ENCODE measurements around the gene OLFML2B. TPM values are rescaled to one million over a fixed set of nuclear protein-coding genes. Genes with fewer than 3 reads are reported as not detected.
A peak's percentile ranks its signal among the peaks of the same experiment; 100 is the strongest.

The OLFML2B gene
- total RNA-seq, 4 donors from 2014 or later: 18.6 to 42.3 (median 20.9) TPM

- no peak for TF ChIP-seq CTCF (IDR thresholded peaks at IDR 0.05)
- TF ChIP-seq POLR2A (IDR thresholded peaks at IDR 0.05): no peak
- TF ChIP-seq EP300 (IDR thresholded peaks at IDR 0.05): no peak
- DNase-seq (ENCODE audit: low spot score in 2 of 2): no peak
- Histone ChIP-seq H3K27me3 (no peaks in the 10 kb centered on the region), H3K27ac (peak overlapping the region in 2 of 4 donors; percentile 23 to 24), H3K36me3 (no peaks in the 10 kb centered on the region), H3K9me3 (no peaks in the 10 kb centered on the region), H3K4me1 (peaks cover 0 to 56% (median 10%) of the 10 kb centered on the region in 4 donors), H3K4me3 (no peak overlapping the region)
- 61 to 68% methylated on average over 9 of the region's 9 CpGs for WGBS, 2 donors
These were observed 50.8 kb downstream of the OLFML2B start for GRCh38 chr1:161972828-161973227.

GRCh38 chr1:161970633-161971032 is 53.0 kb downstream of the OLFML2B start:
- TF ChIP-seq EP300 (IDR thresholded peaks at IDR 0.05) (no peak), CTCF (IDR thresholded peaks at IDR 0.05) (no peak), POLR2A (IDR thresholded peaks at IDR 0.05) (no peak)
- no peaks in the 10 kb centered on the region for H3K9me3 ChIP-seq
- no peaks in the 10 kb centered on the region for H3K27me3 ChIP-seq
- WGBS, 2 donors: 56 to 70% methylated on average over 3 of the region's 3 CpGs
- H3K4me1 ChIP-seq: peaks cover 0 to 56% (median 10%) of the 10 kb centered on the region in 4 donors
- H3K36me3 ChIP-seq: peaks cover 0 to 3% (median 0%) of the 10 kb centered on the region in 3 donors
- DNase-seq (ENCODE audit: low spot score in 2 of 2): no peak
- no peak overlapping the region for H3K27ac ChIP-seq
- no peak overlapping the region for H3K4me3 ChIP-seq

- no peak for TF ChIP-seq POLR2A (IDR thresholded peaks at IDR 0.05)
- TF ChIP-seq EP300 (IDR thresholded peaks at IDR 0.05): no peak
- no peak for TF ChIP-seq CTCF (IDR thresholded peaks at IDR 0.05)
- H3K27me3 ChIP-seq: no peaks in the 10 kb centered on the region
- H3K4me3 ChIP-seq: no peak overlapping the region
- WGBS, 2 donors: 39 to 44% methylated on average over 6 of the region's 6 CpGs
- H3K4me1 ChIP-seq: peaks cover 0 to 56% (median 10%) of the 10 kb centered on the region in 4 donors
- no peak for DNase-seq (ENCODE audit: low spot score in 2 of 2)
- H3K9me3 ChIP-seq: no peaks in the 10 kb centered on the region
- H3K27ac ChIP-seq: no peak overlapping the region
- H3K36me3 ChIP-seq: peaks cover 0 to 3% (median 0%) of the 10 kb centered on the region in 3 donors
These were observed 53.6 kb downstream of the OLFML2B start for GRCh38 chr1:161970036-161970435.

- Histone ChIP-seq H3K4me1 (peaks cover 0 to 49% (median 7%) of the 10 kb centered on the region in 4 donors), H3K36me3 (peaks cover 0 to 3% (median 0%) of the 10 kb centered on the region in 3 donors), H3K4me3 (no peak overlapping the region), H3K27me3 (no peaks in the 10 kb centered on the region), H3K9me3 (no peaks in the 10 kb centered on the region), H3K27ac (no peak overlapping the region)
- no peak for TF ChIP-seq EP300 (IDR thresholded peaks at IDR 0.05)
- no peak for TF ChIP-seq CTCF (IDR thresholded peaks at IDR 0.05)
- TF ChIP-seq POLR2A (IDR thresholded peaks at IDR 0.05): no peak
- 83 to 94% methylated on average over 4 of the region's 4 CpGs for WGBS, 2 donors
- no peak for DNase-seq (ENCODE audit: low spot score in 2 of 2)
These were observed 57.6 kb downstream of the OLFML2B start for GRCh38 chr1:161966067-161966466.

GRCh38 chr1:161962091-161962887 is 61.4 kb downstream of the OLFML2B start:
- TF ChIP-seq CTCF (IDR thresholded peaks at IDR 0.05) (no peak), POLR2A (IDR thresholded peaks at IDR 0.05) (no peak), EP300 (IDR thresholded peaks at IDR 0.05) (peak in 1 of 2 donors; percentile 36)
- DNase-seq (ENCODE audit: low spot score in 2 of 2): no peak
- 25 to 29% methylated on average over 8 of the region's 8 CpGs for WGBS, 2 donors
- Histone ChIP-seq H3K9me3 (no peaks in the 10 kb centered on the region), H3K4me1 (peaks cover 0 to 34% (median 5%) of the 10 kb centered on the region in 4 donors), H3K36me3 (peaks cover 0 to 16% (median 0%) of the 10 kb centered on the region in 3 donors), H3K4me3 (peak overlapping the region in 3 of 4 donors; percentile 8 to 40 (median 13)), H3K27me3 (no peaks in the 10 kb centered on the region), H3K27ac (peak overlapping the region in 3 of 4 donors; percentile 17 to 92 (median 82))
